A172 (cell line): ENCODE data around the gene PDPN. TPM values are rescaled to one million over a fixed set of nuclear protein-coding genes. Genes with fewer than 3 reads are reported as not detected.
"Not testable (repeated sequence)": the region's sequence is repeated elsewhere in the genome, so short reads cannot be mapped to it uniquely, and the experiment has no call there.

ENCODE experiments used
- DNase-seq: peaks from one replicate; pipeline ENCODE4 v3.0.0-alpha.2; 2015; ENCODE audit warnings: low spot score
- total RNA-seq: library from RNA; depleted of rRNA; stranded (reverse); fragments of >200 nt; shearing (Covaris generic); gene quantifications from 2 replicates; pipeline ENCODE4 v1.2.3, GENCODE V29; 2014; rRNA removed

Gene PDPN, protein sequence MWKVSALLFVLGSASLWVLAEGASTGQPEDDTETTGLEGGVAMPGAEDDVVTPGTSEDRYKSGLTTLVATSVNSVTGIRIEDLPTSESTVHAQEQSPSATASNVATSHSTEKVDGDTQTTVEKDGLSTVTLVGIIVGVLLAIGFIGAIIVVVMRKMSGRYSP
- total RNA-seq, result not detected in 2 replicates

DNA sequence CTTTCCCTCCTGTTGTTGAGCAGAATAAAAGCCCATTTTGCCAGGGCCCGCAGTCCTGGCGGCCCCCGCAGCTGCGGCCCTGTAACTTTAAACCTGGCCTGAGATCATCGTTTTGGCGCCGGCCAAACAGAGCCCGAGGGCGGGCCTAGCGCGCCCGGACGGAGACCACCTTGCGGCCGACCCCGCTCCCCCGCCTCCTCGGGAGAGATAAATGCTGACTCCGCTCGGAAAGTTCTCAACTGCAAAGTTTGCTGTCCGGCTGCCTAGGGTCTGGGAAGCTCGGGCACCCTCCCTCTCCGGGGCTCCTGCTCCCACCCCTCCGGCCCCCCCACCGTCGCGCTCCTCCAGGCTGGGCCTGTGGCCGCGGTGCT is at the start of gene PDPN:
TSS of gene PDPN (plus strand) at position 238 of the 371 bp plus-strand sequence. CDS start 202 bp downstream, outside the sequence.
- no peak for DNase-seq

DNA sequence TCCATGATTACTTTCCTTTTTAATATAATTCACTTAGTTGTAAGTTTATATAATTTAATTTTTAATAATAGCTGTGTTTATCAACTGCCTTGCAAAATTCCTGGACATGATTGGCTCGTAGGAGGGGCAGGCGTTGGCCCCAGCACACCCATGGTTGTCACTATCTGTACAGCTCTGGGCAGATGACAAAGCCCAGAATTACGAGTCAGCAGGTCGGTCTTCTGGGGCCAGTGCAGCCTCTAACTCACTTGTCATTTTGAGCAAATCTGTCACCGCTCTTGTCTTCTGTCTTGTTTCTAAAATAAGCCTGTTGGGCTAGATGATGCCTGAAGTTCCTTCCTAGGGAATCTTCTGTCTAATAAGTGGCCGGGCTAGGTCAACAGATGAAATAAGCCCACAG is 48.4 kb upstream of the PDPN start:
- DNase-seq, result no peak

DNA sequence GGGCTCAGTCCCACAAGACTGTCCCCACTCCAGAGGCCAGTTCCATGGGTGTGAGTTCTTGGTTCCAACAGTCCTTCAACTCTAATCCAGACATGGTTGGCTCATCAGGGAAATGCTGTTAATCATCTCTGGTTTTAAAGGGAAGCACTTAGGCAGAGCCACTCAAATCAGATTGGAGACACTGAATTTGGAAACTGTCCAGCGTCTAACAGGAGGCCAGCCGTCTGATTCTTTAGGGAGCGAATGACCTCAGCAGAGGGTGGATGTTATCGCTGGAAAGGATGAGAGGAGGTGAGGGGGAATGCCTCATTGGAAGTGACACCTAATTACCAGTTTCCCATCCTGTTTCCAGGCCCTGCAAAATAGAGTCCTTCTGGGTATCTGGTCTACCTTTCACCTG is 47.1 kb upstream of the PDPN start:
- DNase-seq, result no peak

DNA sequence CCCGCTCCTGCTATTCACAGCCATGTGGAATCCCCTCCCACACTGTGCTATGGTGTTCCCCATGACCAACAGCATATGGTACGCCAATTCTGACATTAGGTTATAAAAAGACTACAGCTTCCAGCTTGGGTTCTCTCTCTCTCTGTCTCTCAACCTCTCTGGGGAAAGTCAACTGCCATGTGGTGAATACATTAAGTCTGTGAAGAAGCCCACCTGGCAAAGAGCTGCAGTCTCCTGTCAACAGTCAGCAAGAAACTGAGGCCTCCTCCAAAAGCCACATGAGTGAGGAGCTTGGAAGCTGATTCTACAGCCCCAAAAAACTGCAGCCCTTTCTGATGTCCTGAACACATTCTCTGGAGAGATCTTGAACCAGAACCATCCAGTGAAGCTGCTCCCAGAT is 44.8 kb upstream of the PDPN start:
- DNase-seq, result no peak

DNA sequence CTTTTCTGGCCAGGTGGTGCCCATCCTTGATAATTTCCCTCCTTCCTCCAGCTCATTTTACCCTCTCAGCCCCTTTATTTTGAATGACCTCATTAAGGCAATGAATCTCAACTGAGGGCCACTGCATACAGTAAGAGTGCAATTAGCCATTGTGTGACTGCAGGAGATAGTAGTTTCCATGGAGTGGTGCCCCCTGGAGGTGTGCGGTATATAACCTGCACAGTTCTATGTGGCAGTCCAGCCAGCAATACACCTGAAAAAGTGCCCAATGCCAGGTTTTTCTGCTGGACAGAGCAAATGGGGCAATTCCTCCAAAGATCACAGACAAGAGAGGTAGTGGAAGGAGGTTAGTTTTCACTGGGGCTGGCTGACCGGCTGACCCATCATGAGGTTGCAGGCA is 43.9 kb upstream of the PDPN start:
- DNase-seq, result no peak

DNA sequence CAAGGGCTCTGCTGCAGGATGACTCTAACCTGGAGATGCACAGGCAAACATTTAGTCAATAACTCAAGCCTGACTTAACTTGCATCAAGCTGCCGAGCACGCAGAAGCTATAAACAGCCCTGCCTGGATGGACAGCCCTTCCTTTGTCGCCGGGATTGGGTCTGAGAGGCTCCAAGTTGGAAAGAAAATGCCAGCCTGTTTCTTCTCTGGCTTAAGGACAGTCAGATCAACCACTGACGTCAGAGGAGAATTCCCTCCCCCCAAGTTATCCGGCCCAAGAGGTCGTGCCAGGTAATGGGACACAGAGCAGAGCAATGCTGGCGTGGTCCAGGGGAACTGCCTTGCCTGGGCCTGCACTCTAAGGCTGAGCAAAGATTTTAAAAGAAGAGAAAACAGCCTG is 42.8 kb upstream of the PDPN start:
- no peak for DNase-seq

DNA sequence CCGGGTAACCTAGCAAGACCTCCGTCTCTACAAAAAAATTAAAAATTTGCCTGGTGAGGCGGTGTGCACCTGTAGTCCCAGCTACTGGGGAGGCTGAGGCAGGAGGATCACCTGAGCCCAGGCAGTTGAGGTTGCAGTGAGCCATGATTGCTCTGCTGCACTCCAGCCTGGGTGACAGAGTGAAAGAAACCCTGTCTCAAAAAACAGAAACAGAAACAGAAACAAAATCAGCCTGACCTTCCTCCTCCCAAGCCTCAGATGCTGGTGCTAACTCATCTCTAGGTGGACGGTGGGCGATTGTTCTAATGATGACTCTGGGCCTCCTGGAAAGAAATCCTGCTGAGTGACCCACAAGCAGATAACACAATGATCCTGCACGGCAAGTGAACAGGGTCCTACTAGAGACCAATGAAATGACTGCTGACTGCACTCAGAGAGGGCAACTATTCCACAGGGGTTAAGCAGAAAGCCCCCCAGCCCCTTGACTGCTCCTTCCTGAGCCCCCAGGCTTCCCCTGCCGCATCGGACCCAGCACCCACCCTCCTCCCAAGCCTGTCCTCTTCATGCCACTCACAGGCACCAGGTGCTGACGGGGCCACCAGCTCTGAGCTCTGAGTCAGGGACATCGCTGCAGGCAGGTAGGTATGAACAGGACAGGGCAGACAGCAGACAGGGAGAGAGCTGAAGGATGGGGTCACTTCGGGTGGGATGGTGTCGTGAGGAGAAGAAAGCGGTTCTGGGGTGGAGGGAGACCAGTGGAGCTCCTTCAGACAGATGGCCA is 42.0 kb upstream of the PDPN start:
- DNase-seq, result no peak

DNA sequence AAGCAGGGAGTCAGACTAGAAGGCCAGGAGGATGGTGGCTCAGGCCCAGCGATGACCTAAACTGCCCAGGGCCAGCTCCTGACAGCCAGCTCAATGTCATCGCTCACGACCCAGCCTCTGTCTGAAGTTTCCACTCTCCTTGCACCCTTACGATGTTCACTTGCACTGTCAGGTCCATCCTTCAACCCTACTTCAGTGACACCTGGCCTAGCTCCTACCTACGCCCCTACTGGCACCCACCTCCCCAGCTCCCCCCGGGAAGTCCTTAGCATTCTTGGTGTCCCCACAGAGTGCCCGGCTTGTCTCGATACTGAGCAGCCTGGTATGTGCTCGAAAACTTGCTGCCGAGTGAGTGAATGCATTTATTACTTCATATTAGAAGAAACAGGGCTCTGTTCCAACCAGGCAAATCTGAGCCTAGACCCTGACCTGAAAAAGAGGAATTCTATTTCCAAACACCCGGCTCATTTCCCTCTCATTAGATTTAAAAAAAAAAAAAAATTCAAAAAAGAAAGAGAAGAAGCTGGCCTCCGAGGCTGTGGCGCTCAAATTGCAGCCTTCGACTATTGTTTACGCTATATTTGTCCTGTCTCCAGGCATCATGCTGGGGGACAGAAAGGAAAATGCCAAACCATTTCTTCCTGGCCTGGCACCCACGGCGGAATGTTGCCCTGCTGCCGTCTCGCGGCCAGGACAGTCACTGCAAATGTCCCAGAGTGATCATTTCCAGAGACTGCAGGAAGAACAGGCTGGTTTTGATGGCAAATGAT is 40.0 kb upstream of the PDPN start:
- DNase-seq, result peak; percentile 0

DNA sequence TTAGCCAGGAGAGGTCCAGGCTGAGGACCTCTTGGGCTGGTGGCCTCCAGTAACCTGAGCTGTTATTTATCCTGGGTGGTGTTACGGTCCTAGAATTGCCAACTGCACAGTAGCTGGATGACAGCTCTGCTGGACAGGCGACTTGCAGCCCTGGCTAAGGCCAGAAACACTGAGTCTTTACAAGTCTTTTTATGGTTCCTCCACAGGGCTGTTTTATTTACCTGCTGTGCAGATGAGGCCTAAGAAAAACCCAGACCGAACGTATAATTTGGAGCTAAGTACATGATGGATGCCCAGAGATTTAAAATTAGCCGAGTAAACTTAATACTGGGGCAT is 39.4 kb upstream of the PDPN start:
- no peak for DNase-seq

DNA sequence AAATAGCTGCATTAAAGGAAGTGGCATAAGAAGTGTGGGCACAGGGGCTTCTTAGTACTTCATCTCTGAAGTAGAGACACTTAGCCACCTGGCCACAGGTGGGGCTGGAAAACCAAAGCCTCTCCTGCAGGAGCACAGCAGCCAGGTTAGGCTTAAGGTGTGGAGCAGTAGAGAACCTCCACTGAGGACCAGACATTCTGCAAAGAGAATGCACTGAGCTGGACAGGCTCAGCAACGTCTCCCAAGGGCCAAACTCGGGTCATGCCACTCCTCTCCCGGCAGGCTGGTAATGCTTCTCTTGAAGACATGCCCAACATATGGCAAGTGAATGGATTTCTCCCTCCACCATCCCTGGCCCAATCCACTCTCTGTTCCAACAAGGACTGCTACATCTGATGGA is 36.8 kb upstream of the PDPN start:
- no peak for DNase-seq

DNA sequence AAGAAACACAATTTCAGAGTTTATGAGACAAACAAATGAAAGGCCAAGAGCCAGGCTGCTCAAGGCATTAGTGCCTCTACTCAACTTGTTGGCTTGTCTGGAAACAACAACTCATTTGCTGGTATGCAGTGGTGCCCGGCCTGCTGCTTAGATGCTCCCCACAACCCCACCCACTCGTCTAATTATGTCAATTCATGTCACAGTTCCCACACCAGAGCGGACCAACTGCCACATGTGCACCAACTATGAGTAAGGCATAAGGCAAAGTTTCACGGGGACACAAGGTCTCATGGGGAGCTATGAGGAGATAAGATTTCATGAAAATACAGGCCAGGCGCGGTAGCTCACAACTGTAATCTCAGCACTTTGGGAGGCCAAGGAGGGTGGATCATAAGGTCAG is 35.4 kb upstream of the PDPN start:
- DNase-seq, result no peak

DNA sequence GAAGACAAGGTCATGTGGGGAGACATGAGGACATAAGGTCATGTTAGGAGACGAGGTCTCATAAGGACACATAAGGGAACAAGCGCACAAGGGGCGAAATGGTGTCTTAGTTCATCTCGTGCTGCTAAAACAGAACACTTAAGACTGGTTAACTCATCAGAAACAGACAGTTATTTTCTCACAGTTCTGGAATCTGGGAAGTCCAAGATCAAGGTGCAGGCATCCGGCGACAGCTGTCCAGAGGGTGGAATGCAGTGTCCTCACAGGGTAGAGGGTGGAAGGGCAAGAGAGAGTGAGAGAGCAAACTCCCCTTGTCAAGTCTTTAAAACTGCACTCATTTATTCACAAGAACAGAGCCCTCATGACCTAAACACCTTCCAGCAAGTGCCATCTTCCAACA is 34.6 kb upstream of the PDPN start:
- no peak for DNase-seq

DNA sequence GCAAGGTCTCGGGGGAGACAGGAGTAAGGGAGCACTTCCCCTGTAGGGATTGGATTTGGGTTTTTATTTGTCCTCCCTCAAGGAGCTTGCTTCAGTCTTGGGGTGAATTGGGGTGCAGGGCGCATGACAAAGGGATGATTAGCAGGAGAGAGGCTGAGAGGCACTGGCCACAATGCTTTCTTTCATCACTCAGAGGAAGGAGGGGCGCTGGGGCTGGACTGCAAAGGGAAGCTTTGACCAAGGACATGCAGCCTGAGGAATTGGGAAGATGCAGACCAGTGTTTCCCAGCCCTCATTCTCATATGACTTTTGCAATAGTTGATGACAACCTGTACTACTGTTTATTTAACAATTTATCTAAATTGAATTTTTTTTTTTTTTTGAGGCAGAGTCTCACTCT is 34.1 kb upstream of the PDPN start:
- no peak for DNase-seq

DNA sequence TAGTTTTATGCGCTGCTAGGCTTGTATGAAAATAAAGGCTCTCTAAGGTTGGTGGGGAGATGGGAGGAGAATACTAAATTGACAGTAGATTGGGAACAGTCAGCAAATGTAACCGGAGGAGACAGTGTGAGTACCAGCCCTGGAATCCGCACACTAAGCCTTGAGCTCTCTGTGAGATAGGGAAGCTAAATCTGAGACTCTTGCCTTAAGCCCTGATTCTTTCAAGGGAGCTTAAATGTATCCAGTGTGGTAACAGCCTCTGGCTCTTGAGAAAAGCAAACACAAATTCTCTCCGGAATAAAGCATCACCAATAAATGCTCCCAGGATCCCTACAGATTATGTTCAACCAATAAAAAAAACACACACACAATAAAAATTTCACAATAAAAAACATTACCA is 33.0 kb upstream of the PDPN start:
- no peak for DNase-seq

DNA sequence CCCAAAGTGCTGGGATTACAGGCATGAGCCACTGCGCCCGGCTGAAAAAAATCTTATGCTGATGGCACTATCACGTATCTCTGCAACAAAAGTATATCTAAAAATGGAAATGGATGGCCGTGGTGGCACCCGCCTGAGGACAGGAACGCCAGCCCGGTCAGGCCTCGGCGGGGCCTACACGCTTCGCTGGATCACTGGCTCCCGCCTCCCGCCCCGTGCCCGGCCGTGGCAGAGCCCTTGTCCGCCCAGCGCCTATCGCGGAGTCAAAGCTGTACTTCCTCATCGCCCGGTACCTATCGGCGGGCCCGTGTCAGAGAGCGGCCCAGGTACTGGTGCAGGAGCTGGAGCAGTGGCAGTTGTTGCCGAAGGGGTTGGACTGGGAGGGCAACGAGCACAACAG is 28.8 kb upstream of the PDPN start:
- DNase-seq, result no peak

DNA sequence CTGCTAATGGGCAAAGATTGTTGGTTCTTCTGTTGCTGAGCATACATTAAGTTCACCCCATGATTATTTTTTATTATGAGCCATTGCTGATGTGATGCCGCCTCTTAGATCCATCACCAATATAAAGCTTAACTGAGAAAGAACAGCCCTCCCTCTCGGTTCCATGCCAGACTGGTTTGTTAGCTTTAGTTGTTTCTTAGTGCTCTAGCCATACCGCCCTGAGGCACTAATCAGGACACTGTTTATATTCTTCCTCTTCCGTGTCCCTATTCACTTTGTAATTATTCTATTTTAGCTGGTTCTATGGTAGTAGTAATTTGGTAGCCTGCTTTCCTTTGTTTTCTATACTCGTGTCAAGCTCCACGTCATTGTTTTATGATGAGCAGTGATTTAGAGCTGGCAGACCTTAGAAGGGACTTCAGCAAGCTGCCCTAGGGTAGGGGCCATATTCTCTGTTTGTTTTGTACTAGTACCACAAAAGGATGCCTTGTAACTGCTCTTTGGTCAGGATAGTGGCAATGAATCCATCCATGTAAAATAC is 27.3 kb upstream of the PDPN start:
- DNase-seq, result no peak

DNA sequence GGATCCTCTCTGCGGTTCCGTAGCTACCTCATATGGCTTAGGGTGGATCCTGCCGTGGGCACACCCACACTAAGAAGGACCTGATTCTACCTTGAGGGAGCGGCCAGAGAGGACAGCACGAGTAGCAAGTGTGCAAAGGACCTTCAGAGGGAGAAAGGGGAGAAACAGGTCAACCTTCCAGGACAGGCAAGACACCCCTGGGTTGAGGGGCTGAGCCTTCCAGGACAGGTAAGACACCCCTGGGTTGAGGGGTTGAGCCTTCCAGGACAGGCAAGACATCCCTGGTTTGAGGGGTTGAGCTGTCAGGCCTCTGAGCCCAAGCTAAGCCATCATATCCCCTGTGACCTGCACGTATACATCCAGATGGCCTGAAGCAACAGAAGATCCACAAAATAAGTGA is 23.1 kb upstream of the PDPN start:
- DNase-seq, result no peak

DNA sequence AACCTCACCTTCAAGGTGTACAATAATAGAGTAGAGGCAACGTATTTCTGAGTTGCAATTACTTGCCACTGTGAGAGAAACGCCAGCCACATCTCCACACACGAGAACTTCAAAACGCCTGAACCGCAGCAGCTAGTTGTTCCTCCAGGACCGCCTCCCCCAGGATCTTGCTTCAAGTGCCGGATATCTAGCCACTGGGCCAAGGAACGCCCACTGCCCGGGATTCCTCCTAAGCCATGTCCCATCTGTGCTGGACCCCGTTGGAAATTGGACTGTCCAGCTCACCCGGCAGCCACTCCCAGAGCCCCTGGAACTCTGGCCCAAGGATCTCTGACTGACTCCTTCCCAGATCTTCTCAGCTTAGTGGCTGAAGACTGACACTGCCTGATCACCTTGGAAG is 20.7 kb upstream of the PDPN start:
- not testable (repeated sequence) for DNase-seq

DNA sequence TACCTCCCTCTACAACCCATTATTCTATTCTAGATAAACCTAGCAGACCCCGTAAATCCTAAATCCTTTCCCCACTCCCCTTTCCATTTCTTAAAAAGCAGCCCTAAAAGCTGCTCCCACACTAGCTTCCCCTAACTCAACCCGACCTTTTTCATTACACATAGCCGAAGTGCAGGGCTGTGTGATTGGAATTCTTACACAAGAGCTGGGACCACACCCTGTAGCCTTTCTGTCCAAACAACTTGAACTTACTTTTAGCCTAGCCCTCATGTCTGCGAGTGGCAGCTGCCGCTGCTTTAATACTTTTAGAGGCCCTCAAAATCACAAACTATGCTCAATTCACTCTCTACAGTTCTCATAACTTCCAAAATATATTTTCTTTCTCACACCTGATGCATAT is 19.6 kb upstream of the PDPN start:
- DNase-seq, result no peak

DNA sequence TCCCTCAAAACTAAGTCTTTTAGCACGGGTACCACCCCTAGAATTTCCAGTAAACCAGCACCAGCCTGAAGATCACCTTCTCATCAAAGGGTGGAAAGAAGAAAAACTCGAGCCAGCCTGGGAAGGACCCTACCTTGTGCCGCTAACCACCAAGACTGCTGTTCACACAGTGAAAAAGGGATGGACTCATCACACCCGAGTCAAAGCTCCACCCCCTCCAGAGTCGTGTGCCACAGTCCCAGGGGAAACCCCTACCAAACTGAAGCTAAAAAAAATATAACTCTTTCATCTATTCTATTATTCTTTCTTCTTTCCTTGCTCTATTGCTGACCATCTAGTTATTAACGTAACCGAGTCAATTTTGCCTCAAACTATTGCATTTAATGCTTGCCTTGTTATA is 13.2 kb upstream of the PDPN start:
- DNase-seq, result not testable (repeated sequence)

DNA sequence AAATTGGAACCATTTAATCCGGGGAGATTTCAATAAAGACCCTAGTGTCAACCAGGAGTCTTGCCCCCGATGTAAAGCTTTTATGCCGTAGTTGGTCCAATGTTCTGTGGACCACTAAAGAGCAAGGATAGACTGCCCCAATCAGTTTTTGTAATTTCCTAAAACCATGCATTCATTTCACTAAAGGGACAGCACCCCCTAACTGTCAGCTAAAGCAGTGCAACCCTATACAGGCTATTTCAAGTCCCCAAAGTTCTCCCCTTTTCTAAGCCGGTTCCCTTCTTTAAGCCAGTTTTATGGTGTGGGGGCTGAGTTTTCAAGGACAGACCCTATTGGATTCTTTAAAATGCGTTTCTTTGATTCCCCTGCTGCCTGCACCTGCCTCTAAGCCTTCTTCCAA is 12.7 kb upstream of the PDPN start:
- no peak for DNase-seq

DNA sequence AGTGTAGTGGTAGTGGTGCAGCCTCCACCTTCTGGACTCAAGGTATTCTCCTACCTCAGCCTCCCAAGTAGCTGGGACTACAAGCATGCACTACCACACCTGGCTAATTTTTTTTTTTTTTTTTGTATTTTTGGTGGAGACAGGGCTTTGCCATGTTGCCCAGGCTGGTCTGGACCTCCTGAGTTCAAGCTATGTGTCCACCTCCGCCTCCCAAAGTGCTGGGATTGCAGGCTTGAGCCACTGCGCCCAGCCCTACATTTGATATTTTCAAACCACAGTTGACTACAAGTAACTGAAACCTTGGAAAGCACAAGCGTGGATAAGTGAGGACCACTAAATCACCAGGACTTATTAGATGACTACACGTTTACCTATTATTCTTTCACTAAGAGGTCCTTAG is 10.0 kb upstream of the PDPN start:
- DNase-seq, result no peak

DNA sequence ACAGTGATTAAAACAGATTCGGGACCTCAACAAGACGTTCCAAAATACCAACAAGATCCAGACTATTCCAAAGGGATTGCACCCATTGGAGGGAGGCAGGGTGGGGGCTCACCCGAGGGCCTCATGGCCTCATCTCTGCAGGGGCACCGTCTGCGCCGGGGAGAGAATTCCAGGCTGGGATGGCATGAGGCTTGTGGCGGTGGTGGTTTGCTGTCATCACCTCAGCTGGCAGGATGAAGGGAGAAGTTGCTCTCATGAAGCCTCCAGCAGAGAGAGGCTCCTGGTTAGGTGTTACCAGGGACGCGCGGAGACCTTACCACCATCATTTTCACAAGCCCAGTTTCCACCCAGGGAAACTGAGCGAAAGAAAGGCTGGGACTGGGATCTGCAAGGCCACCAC is 6.7 kb upstream of the PDPN start:
- DNase-seq, result no peak
